ENCODE measurements around the gene GRIK4. TPM values are rescaled to one million over a fixed set of nuclear protein-coding genes. Genes with fewer than 3 reads are reported as not detected.

The GRIK4 gene
- total RNA-seq, 1 donor from 2014 or later, result 0.36 TPM

GRCh38 chr11:120717042-120717441 lies 205.5 kb downstream of the GRIK4 start:
- H3K27ac ChIP-seq, result no peak overlapping the region
- no peak overlapping the region for H3K4me3 Mint-ChIP-seq
- peaks cover 60% of the 10 kb centered on the region for H3K4me1 Mint-ChIP-seq
- no peaks in the 10 kb centered on the region for H4K20me1 ChIP-seq (ENCODE audit: low read depth)
- H3K4me2 ChIP-seq, result no peak overlapping the region
- no peak overlapping the region for H2AFZ ChIP-seq (replicated peaks)
- H3K4me3 ChIP-seq, result no peak overlapping the region
- DNase-seq (ENCODE audit: low spot score), result no peak
- no peaks in the 10 kb centered on the region for H3K9me3 Mint-ChIP-seq
- no peaks in the 10 kb centered on the region for H3K79me2 ChIP-seq (ENCODE audit: low read depth)
- peaks cover 3% of the 10 kb centered on the region for H3K27me3 ChIP-seq
- H3K36me3 Mint-ChIP-seq, result no peaks in the 10 kb centered on the region
- peaks cover 11% of the 10 kb centered on the region for H3K27me3 Mint-ChIP-seq (ENCODE audit: insufficient read depth, low read depth)
- H3K36me3 ChIP-seq, result no peaks in the 10 kb centered on the region
- H3F3A ChIP-seq (ENCODE audit: low read depth), result peaks cover 2% of the 10 kb centered on the region
- no peak for TF ChIP-seq EZH2 (IDR thresholded peaks at IDR 0.05)
- no peak for TF ChIP-seq CTCF (IDR thresholded peaks at IDR 0.05)
- TF ChIP-seq EZH2phosphoT487 (IDR thresholded peaks at IDR 0.05), result no peak
- no peak overlapping the region for H3K9ac ChIP-seq
- H3K9me3 ChIP-seq (ENCODE audit: low read depth), result no peaks in the 10 kb centered on the region
- H3K27ac Mint-ChIP-seq, result no peak overlapping the region
- peaks cover 24% of the 10 kb centered on the region for H3K4me1 ChIP-seq

GRCh38 chr11:120717623-120718022 lies 206.1 kb downstream of the GRIK4 start:
- H3K4me3 ChIP-seq, result no peak overlapping the region
- peaks cover 57% of the 10 kb centered on the region for H3K4me1 Mint-ChIP-seq

GRCh38 chr11:120718171-120718570 lies 206.6 kb downstream of the GRIK4 start:
- no peaks in the 10 kb centered on the region for H3K36me3 ChIP-seq
- no peak overlapping the region for H3K27ac ChIP-seq
- H4K20me1 ChIP-seq (ENCODE audit: low read depth), result no peaks in the 10 kb centered on the region
- peaks cover 35% of the 10 kb centered on the region for H3K4me1 ChIP-seq
- H3F3A ChIP-seq (ENCODE audit: low read depth), result peaks cover 6% of the 10 kb centered on the region
- Mint-ChIP-seq H3K27me3 (ENCODE audit: insufficient read depth, low read depth) (peaks cover 8% of the 10 kb centered on the region), H3K36me3 (no peaks in the 10 kb centered on the region), H3K27ac (peak overlapping the region; percentile 66), H3K4me3 (no peak overlapping the region), H3K9me3 (no peaks in the 10 kb centered on the region), H3K4me1 (peaks cover 56% of the 10 kb centered on the region)
- no peaks in the 10 kb centered on the region for H3K27me3 ChIP-seq
- no peak for DNase-seq (ENCODE audit: low spot score)
- H3K9ac ChIP-seq, result no peak overlapping the region
- no peaks in the 10 kb centered on the region for H3K79me2 ChIP-seq (ENCODE audit: low read depth)
- no peak overlapping the region for H3K4me3 ChIP-seq
- H2AFZ ChIP-seq (replicated peaks), result no peak overlapping the region
- no peak overlapping the region for H3K4me2 ChIP-seq
- TF ChIP-seq EZH2 (IDR thresholded peaks at IDR 0.05), result no peak
- TF ChIP-seq EZH2phosphoT487 (IDR thresholded peaks at IDR 0.05), result no peak
- no peak for TF ChIP-seq CTCF (IDR thresholded peaks at IDR 0.05)
- no peaks in the 10 kb centered on the region for H3K9me3 ChIP-seq (ENCODE audit: low read depth)

More at GRCh38 chr11:120717623-120718022, 206.1 kb downstream of the GRIK4 start:
- H3K79me2 ChIP-seq (ENCODE audit: low read depth), result no peaks in the 10 kb centered on the region
- H3K9me3 Mint-ChIP-seq, result no peaks in the 10 kb centered on the region
- peaks cover 10% of the 10 kb centered on the region for H3K27me3 Mint-ChIP-seq (ENCODE audit: insufficient read depth, low read depth)
- peaks cover 3% of the 10 kb centered on the region for H3F3A ChIP-seq (ENCODE audit: low read depth)
- H3K4me3 Mint-ChIP-seq, result no peak overlapping the region
- no peak overlapping the region for H3K9ac ChIP-seq
- no peaks in the 10 kb centered on the region for H3K36me3 ChIP-seq
- no peaks in the 10 kb centered on the region for H3K27me3 ChIP-seq
- H3K4me1 ChIP-seq, result peaks cover 30% of the 10 kb centered on the region
- H3K27ac Mint-ChIP-seq, result no peak overlapping the region
- peak; percentile 28 for DNase-seq (ENCODE audit: low spot score)
- no peaks in the 10 kb centered on the region for H3K36me3 Mint-ChIP-seq
- TF ChIP-seq EZH2phosphoT487 (IDR thresholded peaks at IDR 0.05), result no peak
- no peak for TF ChIP-seq EZH2 (IDR thresholded peaks at IDR 0.05)
- TF ChIP-seq CTCF (IDR thresholded peaks at IDR 0.05), result no peak
- H3K9me3 ChIP-seq (ENCODE audit: low read depth), result no peaks in the 10 kb centered on the region
- H3K27ac ChIP-seq, result no peak overlapping the region
- no peak overlapping the region for H3K4me2 ChIP-seq
- no peak overlapping the region for H2AFZ ChIP-seq (replicated peaks)
- no peaks in the 10 kb centered on the region for H4K20me1 ChIP-seq (ENCODE audit: low read depth)
